Measurements from ENCODE around the gene SH3GLB1.
A peak's percentile ranks its signal among the peaks of the same experiment; 100 is the strongest.
"Not testable (repeated sequence)": the region's sequence is repeated elsewhere in the genome, so short reads cannot be mapped to it uniquely, and the experiment has no call there.

Gene SH3GLB1

GRCh38 chr1:86704458-86704971, at the start of gene SH3GLB1:
TSS of gene SH3GLB1 (plus strand) at chr1:86704576. CDS start at chr1:86704900, 324 bp downstream.
- DNase-seq: peak; percentile 82 to 86

- not testable (repeated sequence) for DNase-seq
Observed at GRCh38 chr1:86658381-86658780, 46.0 kb upstream of the SH3GLB1 start.

GRCh38 chr1:86666368-86666767, 38.0 kb upstream of the SH3GLB1 start:
- DNase-seq: no peak

GRCh38 chr1:86687595-86687994, 16.8 kb upstream of the SH3GLB1 start:
- DNase-seq: peak in 1 of 2 donors; percentile 84

GRCh38 chr1:86692641-86693040, 11.7 kb upstream of the SH3GLB1 start:
- no peak for DNase-seq

- DNase-seq: no peak
Observed at GRCh38 chr1:86695400-86695799, 9.0 kb upstream of the SH3GLB1 start.

- no peak for DNase-seq
Observed at GRCh38 chr1:86696522-86696921, 7.9 kb upstream of the SH3GLB1 start.

- no peak for DNase-seq
Observed at GRCh38 chr1:86699186-86699585, 5.2 kb upstream of the SH3GLB1 start.

GRCh38 chr1:86701731-86702130, 2.6 kb upstream of the SH3GLB1 start:
- DNase-seq: peak in 1 of 2 donors; percentile 36

GRCh38 chr1:86702954-86703494, 1.4 kb upstream of the SH3GLB1 start:
- not testable (repeated sequence) for DNase-seq

- peak; percentile 63 to 78 for DNase-seq
Observed at GRCh38 chr1:86703696-86704457, 499 bp upstream of the SH3GLB1 start.

- peak; percentile 58 to 74 for DNase-seq
Observed at GRCh38 chr1:86704972-86705664, 742 bp downstream of the SH3GLB1 start.

GRCh38 chr1:86705665-86705985, 1.2 kb downstream of the SH3GLB1 start:
- DNase-seq: no peak

GRCh38 chr1:86706018-86706635, 1.8 kb downstream of the SH3GLB1 start:
- DNase-seq: no peak

- no peak for DNase-seq
Observed at GRCh38 chr1:86708920-86709319, 4.5 kb downstream of the SH3GLB1 start.

GRCh38 chr1:86712088-86712860, 7.9 kb downstream of the SH3GLB1 start:
- no peak for DNase-seq

GRCh38 chr1:86713477-86713876, 9.1 kb downstream of the SH3GLB1 start:
- no peak for DNase-seq

GRCh38 chr1:86714159-86714558, 9.8 kb downstream of the SH3GLB1 start:
- DNase-seq: no peak

- no peak for DNase-seq
Observed at GRCh38 chr1:86714561-86715244, 10.3 kb downstream of the SH3GLB1 start.

- no peak for DNase-seq
Observed at GRCh38 chr1:86718786-86719185, 14.4 kb downstream of the SH3GLB1 start.

GRCh38 chr1:86731416-86731815, 27.0 kb downstream of the SH3GLB1 start:
- no peak for DNase-seq

- DNase-seq: no peak
Observed at GRCh38 chr1:86733340-86733739, 29.0 kb downstream of the SH3GLB1 start.

Data from hippocampal formation (tissue), 2 donors.